Measurements from ENCODE around the gene AIPL1. TPM values are rescaled to one million over a fixed set of nuclear protein-coding genes. Genes with fewer than 3 reads are reported as not detected.

The AIPL1 gene
- total and polyA plus RNA-seq, 10 of the 15 experiments (the other 5 are each of a cell fraction or from before 2014, with no cell fraction given), result not detected

DNA sequence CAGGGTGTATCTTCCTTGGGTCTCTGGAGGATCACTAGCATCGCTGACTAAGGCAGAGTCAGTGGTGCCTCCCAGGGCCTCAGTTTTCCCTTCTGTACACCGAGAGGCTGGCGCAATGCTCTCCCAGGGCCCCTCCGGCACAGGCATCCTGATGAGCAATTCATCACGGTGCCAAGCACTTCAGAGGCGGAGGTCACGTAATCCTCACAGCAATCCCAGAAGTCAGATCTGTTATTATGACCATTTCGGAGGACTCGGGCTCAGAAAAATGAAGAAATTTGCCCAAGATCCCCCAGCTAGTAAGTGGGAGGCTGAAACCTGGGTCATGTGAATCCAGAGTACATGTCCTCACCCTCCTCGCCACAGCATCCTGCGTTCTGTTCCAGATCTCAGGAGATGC, 46.5 kb downstream of the AIPL1 start:
- DNase-seq (ENCODE audit: low read depth, low spot score) (no peak), ATAC-seq (no peak), FAIRE-seq (no peak)
- Histone ChIP-seq H3K36me3 (ENCODE audit: control insufficient read depth in 2 of 2, insufficient read depth in 2 of 2, low read length in 1 of 2) (no peaks in the 10 kb centered on the region), H3K9me3 (replicated peaks; ENCODE audit: control insufficient read depth, insufficient read depth, low read length) (no peaks in the 10 kb centered on the region), H3K4me3 (no peak overlapping the region), H4K20me1 (ENCODE audit: control insufficient read depth, insufficient read depth) (no peaks in the 10 kb centered on the region), H2AFZ (ENCODE audit: control insufficient read depth, low read depth, low read length) (no peak overlapping the region), H3K79me2 (ENCODE audit: control insufficient read depth, insufficient read depth, low read length) (no peaks in the 10 kb centered on the region), H3K27ac (ENCODE audit: control insufficient read depth, insufficient read depth) (no peak overlapping the region), H3K4me1 (ENCODE audit: control insufficient read depth, insufficient read depth, low read length) (no peaks in the 10 kb centered on the region), H3K27me3 (replicated peaks in 1 of 2; ENCODE audit: control insufficient read depth in 2 of 2, insufficient read depth in 2 of 2, low read length in 1 of 2) (no peaks in the 10 kb centered on the region; a peak in 1 of 4 replicates), H3K4me2 (ENCODE audit: control insufficient read depth, insufficient read depth) (no peak overlapping the region), H3K9ac (ENCODE audit: control insufficient read depth, insufficient read depth, low read length) (no peak overlapping the region)
- 25% methylated on average over 11 of the region's 11 CpGs for WGBS (ENCODE audit: insufficient coverage, insufficient replicate concordance, low lambda C conversion rate, missing lambda C conversion rate)
- intact Hi-C loops (cut with micrococcal nuclease; ENCODE audit: unreplicated experiment) (no loop called here), in situ Hi-C loops (cut with MboI) (no loop called here)
- TF ChIP-seq MYC (IDR thresholded peaks at IDR 0.05; ENCODE audit: insufficient read depth, insufficient read length, insufficient replicate concordance, low read length, severe bottlenecking) (no peak), RAD21 (IDR thresholded peaks at IDR 0.05; ENCODE audit: insufficient read depth, low read depth, low read length) (no peak), CBX3 (IDR thresholded peaks at IDR 0.05; ENCODE audit: borderline replicate concordance, low read depth) (no peak), NBN (IDR thresholded peaks at IDR 0.05) (no peak), FOXK2 (IDR thresholded peaks at IDR 0.05) (no peak), HDGF (IDR thresholded peaks at IDR 0.05) (no peak), CHD2 (IDR thresholded peaks at IDR 0.05; ENCODE audit: borderline replicate concordance, low read depth, low read length) (no peak), FOS (IDR thresholded peaks at IDR 0.05; ENCODE audit: borderline replicate concordance, extremely low read depth, insufficient read length) (no peak), NR2C2 (IDR thresholded peaks at IDR 0.05; ENCODE audit: borderline replicate concordance, control insufficient read depth, insufficient read length, low read depth) (no peak)
- TF ChIP-seq, protein P1, sequence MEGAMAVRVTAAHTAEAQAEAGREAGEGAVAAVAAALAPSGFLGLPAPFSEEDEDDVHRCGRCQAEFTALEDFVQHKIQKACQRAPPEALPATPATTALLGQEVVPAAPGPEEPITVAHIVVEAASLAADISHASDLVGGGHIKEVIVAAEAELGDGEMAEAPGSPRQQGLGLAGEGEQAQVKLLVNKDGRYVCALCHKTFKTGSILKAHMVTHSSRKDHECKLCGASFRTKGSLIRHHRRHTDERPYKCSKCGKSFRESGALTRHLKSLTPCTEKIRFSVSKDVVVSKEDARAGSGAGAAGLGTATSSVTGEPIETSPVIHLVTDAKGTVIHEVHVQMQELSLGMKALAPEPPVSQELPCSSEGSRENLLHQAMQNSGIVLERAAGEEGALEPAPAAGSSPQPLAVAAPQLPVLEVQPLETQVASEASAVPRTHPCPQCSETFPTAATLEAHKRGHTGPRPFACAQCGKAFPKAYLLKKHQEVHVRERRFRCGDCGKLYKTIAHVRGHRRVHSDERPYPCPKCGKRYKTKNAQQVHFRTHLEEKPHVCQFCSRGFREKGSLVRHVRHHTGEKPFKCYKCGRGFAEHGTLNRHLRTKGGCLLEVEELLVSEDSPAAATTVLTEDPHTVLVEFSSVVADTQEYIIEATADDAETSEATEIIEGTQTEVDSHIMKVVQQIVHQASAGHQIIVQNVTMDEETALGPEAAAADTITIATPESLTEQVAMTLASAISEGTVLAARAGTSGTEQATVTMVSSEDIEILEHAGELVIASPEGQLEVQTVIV (IDR thresholded peaks at IDR 0.05; ENCODE audit: borderline replicate concordance, partially characterized antibody), result no peak
- CTCF ChIA-PET, result no interaction called here
- SMC1A ChIA-PET (ENCODE audit: uncharacterized antibody, unreplicated experiment), result no interaction called here
- RAD21 ChIA-PET (ENCODE audit: unreplicated experiment), result no interaction called here
- no TSS peak for BruUV-seq (replicated peaks)
- POLR2A ChIA-PET, result no interaction called here
